ENCODE results near the gene ERFL. TPM values are rescaled to one million over a fixed set of nuclear protein-coding genes. Genes with fewer than 3 reads are reported as not detected.
A peak's percentile ranks its signal among the peaks of the same experiment; 100 is the strongest.

ERFL gene
- total and polyA plus RNA-seq, 4 experiments from 2014 or later = 0.11 to 9.2 (median 6.6) TPM; not detected in 1

DNA sequence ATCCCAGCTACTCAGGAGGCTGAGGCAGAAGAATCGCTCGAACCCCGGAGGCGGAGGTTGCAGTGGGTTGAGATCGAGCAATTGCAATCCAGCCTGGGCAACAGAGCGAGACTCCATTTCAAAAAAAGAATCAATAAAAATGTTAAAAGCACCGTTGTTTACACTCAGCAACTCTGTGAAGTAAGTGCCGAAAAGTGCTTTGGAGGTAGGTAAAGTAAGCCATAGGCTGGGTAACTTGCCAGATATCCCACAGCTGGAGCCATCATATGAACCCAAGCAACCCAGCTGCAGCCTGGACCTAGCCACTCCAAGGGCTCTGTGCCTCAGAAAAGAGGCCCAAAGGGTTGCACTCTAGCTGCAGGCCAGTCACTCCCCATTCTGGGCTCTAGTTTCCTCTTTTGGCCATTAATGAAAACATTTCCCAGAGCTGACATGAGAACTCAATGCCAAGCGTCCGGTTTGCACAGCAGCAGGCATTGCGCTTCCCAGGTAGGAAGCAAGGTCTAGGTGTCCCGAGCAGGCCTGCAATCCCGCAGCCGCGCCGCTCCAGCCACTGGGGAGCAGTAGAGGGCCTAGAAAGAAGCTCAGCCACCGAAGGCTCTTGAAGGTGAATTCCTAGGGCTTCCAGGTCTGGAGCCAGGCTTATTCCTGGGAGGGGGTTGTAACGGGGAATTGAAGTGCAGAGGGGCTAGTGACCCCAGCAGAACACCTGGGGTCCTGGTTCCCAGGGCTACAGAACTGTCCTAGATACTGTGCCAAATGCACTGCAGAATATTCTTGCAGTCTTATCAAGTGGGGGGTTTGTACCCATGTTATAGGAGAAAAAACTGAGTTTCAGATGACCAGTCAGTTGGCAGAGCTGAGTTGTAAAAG, 55.2 kb downstream of the ERFL start:
- Histone ChIP-seq H3K4me3 (ENCODE audit: low read length in 2 of 2) (no peak overlapping the region), H3K27ac (ENCODE audit: low read depth, low read length) (peak overlapping the region; percentile 66), H3K36me3 (ENCODE audit: insufficient read depth, low read length) (peaks cover 24% of the 10 kb centered on the region), H3K4me1 (ENCODE audit: insufficient read depth, low read length) (peaks cover 98% of the 10 kb centered on the region), H3K9me3 (ENCODE audit: control insufficient read depth in 1 of 2, low read length in 2 of 2) (no peaks in the 10 kb centered on the region), H3K27me3 (ENCODE audit: insufficient read depth, low read length) (no peaks in the 10 kb centered on the region)
- Mint-ChIP-seq H3K36me3 (peaks cover 9 to 33% of the 10 kb centered on the region in 2 donors), H3K4me3 (peak overlapping the region; percentile 26 to 85 (median 68)), H3K27me3 (no peaks in the 10 kb centered on the region), H3K4me1 (peaks cover 45 to 97% (median 68%) of the 10 kb centered on the region in 4 donors), H3K27ac (peak overlapping the region; percentile 92 to 99 (median 95)), H3K9me3 (peaks cover 0 to 2% (median 0%) of the 10 kb centered on the region in 8 donors)
- peak; percentile 59 to 70 (median 63) for DNase-seq
- ChIA-PET CTCF (ENCODE audit: partially characterized antibody) (interaction anchor here (0.6 to 9.0 kb wide), 19 partner anchors 9 to 1651 kb away, joined by 3 to 142 read pairs (median 8); partner anchors contain the start of gene RPS19), POLR2A (ENCODE audit: partially characterized antibody) (interaction anchor here (1.0 to 11.3 kb wide), 19 partner anchors 12 to 85 kb away, joined by 3 to 579 read pairs (median 17); partner anchors contain the start of genes ARHGEF1, ERFL, RABAC1 and RPS19)
- intact Hi-C loops (cut with micrococcal nuclease) = loop anchor here (1.0 kb wide), 2 partner anchors 62 to 78 kb away; no protein-coding TSS in a partner anchor

DNA sequence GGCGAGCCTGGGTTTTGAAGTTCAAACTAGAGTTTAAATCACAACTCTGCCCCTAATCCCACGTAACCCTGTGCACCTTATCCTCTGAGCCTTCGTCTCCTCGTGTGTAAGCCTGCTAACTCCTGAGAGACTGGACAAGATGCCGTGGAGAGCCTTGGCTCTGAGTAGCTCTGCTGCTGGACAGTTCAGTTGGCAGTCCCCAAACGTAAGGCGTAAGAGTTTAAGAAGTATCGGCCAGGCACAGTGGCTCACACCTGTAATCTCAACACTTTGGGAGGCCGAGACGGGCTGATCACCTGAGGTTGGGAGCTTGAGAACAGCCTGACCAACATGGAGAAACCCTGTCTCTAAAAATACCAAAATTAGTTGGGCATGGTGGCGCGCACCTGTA, 55.9 kb downstream of the ERFL start:
- H3K27me3 ChIP-seq (ENCODE audit: insufficient read depth, low read length) = no peaks in the 10 kb centered on the region
- peak overlapping the region in 1 of 2 donors; percentile 27 for H3K4me3 ChIP-seq (ENCODE audit: low read length in 2 of 2)
- H3K9me3 ChIP-seq (ENCODE audit: control insufficient read depth in 1 of 2, low read length in 2 of 2) = no peaks in the 10 kb centered on the region
- Mint-ChIP-seq H3K4me1 (peaks cover 46 to 97% (median 68%) of the 10 kb centered on the region in 4 donors), H3K9me3 (peaks cover 0 to 2% (median 0%) of the 10 kb centered on the region in 8 donors), H3K27ac (peak overlapping the region; percentile 70 to 99 (median 95)), H3K27me3 (no peaks in the 10 kb centered on the region), H3K4me3 (peak overlapping the region in 6 of 8 donors; percentile 10 to 85 (median 40)), H3K36me3 (peaks cover 13 to 40% of the 10 kb centered on the region in 2 donors)
- peaks cover 98% of the 10 kb centered on the region for H3K4me1 ChIP-seq (ENCODE audit: insufficient read depth, low read length)
- peak in 1 of 5 donors; percentile 44 for DNase-seq
- POLR2A ChIA-PET (ENCODE audit: partially characterized antibody) = interaction anchor here (1.2 to 11.3 kb wide), 17 partner anchors 11 to 85 kb away, joined by 3 to 579 read pairs (median 9); partner anchors contain the start of genes ARHGEF1, ERFL, RABAC1 and RPS19
- CTCF ChIA-PET (ENCODE audit: partially characterized antibody) = interaction anchor here (0.7 to 9.0 kb wide), 14 partner anchors 10 to 79 kb away, joined by 3 to 142 read pairs (median 8); partner anchors contain the start of gene RPS19
- peaks cover 28% of the 10 kb centered on the region for H3K36me3 ChIP-seq (ENCODE audit: insufficient read depth, low read length)
- H3K27ac ChIP-seq (ENCODE audit: low read depth, low read length) = peak overlapping the region; percentile 66
- intact Hi-C loops (cut with micrococcal nuclease) = no loop called here

DNA sequence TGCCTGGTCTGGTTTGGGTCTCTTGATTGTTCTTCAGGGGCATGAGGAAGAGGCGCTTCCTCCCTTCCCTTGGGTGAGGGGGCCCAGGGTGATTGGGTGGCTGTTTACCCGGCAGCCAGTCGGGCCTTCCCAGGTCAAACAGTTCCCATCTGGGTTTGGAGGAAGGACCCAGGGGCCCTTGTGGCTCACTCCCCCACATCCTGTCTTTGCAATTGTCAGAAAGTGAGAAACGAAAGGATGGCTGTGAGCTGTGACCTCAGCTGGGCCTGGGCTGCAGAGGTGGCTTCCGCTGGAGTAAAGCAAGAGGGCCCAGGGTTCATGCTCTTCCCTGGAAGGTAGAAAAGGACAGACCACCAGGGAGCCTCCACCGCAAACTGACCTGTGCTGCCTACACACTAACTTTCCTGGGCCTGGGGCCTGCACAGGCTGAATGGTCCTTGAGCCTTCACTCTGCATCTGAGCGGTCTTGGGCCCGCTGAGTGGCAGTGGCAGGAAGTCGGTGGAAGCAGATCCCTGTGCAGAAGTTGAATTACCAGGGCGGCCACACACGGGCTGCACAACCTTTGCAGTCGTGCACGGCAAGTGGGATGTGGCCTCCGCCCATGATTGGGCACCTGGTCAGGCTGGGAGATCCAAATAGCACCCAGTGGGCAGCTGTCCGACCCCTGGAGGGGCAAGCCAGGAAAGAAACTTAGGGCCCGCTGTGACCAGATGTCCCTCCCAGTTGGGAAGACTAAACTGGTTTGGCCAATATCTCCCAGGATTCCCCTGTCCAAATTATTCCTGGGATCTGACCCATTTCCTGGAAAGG, 56.5 kb downstream of the ERFL start:
- Mint-ChIP-seq H3K4me3 (peak overlapping the region; percentile 68 to 88 (median 82)), H3K9me3 (peaks cover 0 to 2% (median 0%) of the 10 kb centered on the region in 8 donors), H3K4me1 (peaks cover 41 to 94% (median 62%) of the 10 kb centered on the region in 4 donors), H3K27me3 (no peaks in the 10 kb centered on the region), H3K36me3 (peaks cover 13 to 40% of the 10 kb centered on the region in 2 donors), H3K27ac (peak overlapping the region; percentile 94 to 99 (median 96))
- Histone ChIP-seq H3K4me1 (ENCODE audit: insufficient read depth, low read length) (peaks cover 95% of the 10 kb centered on the region), H3K9me3 (ENCODE audit: control insufficient read depth in 1 of 2, low read length in 2 of 2) (no peaks in the 10 kb centered on the region), H3K27ac (ENCODE audit: low read depth, low read length) (peak overlapping the region; percentile 66), H3K36me3 (ENCODE audit: insufficient read depth, low read length) (peaks cover 28% of the 10 kb centered on the region), H3K27me3 (ENCODE audit: insufficient read depth, low read length) (no peaks in the 10 kb centered on the region), H3K4me3 (ENCODE audit: low read length in 2 of 2) (peak overlapping the region in 1 of 2 donors; percentile 27)
- intact Hi-C loops (cut with micrococcal nuclease) = loop anchor here (1.0 kb wide), 1 partner anchor 11 kb away; the partner anchor contains the start of gene RPS19
- ChIA-PET POLR2A (ENCODE audit: partially characterized antibody) (interaction anchor here (0.6 to 11.3 kb wide), 16 partner anchors 10 to 86 kb away, joined by 3 to 579 read pairs (median 18); partner anchors contain the start of genes ARHGEF1, ERFL, RABAC1 and RPS19), CTCF (ENCODE audit: partially characterized antibody) (interaction anchor here (0.7 to 9.0 kb wide), 12 partner anchors 10 to 80 kb away, joined by 3 to 142 read pairs (median 11); partner anchors contain the start of genes ERFL and RPS19)
- DNase-seq = peak; percentile 71 to 83 (median 80)

DNA sequence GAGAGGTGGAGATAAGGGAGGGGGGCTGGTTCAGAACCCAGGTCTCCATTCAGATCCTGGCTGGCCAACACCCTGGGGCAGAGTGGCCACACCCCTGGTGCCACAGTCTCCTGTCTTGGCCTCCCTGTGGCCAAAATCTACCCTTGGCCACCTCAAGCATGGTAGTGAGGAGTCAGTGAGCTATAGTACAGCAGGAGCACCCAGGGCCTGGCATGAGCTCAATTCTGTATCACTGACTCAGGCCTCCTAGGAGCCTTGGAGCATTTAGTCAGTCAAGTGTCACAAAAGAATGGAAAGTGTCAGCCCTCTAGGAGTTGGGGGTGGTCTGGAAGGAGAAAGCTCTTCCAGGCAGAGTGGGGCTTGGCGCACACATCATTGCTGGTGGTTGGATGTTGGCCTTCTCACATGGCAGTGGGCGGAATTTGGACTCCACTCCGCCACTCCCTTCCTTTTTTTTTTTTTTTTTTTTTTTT, 57.8 kb downstream of the ERFL start:
- POLR2A ChIA-PET (ENCODE audit: partially characterized antibody) = interaction anchor here (1.4 to 11.3 kb wide), 8 partner anchors 9 to 87 kb away, joined by 3 to 579 read pairs (median 39); partner anchors contain the start of genes ARHGEF1, ERFL, RABAC1 and RPS19

DNA sequence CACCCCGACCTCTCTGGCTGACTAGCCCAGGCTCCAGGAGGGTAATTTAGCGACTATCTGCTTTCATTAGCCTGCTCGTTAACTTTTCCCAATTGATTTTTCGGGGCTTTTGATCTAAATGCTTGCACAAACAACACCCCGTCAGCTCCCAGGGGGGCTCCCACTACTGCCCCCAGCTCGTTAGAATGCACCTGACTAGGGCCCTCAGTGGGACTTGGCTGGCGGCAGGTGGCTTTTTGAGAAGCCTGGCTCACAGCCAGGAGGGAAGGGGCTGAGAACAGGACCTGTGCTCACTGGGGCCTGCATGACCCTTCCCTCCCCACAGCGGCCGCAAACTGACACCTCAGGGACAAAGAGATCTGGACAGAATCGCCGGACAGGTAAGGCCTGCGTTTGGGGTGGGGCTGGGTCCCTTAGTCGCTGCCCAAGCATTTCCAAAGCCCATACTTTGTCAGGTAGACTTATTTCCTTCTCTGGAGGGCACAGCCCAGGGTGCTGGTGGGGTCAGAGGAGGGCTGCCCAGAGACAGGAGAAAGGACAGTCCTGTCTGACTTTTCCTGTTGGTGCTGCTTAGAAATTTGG, 58.8 kb downstream of the ERFL start:
- H3K36me3 ChIP-seq (ENCODE audit: insufficient read depth, low read length) = peaks cover 44% of the 10 kb centered on the region

More for the DNA sequence above, 57.8 kb downstream of the ERFL start:
- no peaks in the 10 kb centered on the region for H3K9me3 ChIP-seq (ENCODE audit: control insufficient read depth in 1 of 2, low read length in 2 of 2)
- peak in 1 of 5 donors; percentile 50 for DNase-seq
- Mint-ChIP-seq H3K27me3 (no peaks in the 10 kb centered on the region), H3K27ac (peak overlapping the region; percentile 85 to 99 (median 87)), H3K36me3 (peaks cover 16 to 46% of the 10 kb centered on the region in 2 donors), H3K4me1 (peaks cover 35 to 88% (median 59%) of the 10 kb centered on the region in 4 donors), H3K4me3 (peak overlapping the region in 5 of 8 donors; percentile 35 to 71 (median 50)), H3K9me3 (peaks cover 0 to 2% (median 0%) of the 10 kb centered on the region in 8 donors)
- CTCF ChIA-PET (ENCODE audit: partially characterized antibody) = interaction anchor here (1.5 to 9.0 kb wide), 7 partner anchors 8 to 81 kb away, joined by 3 to 142 read pairs (median 61); partner anchors contain the start of genes ERFL and RPS19
- peaks cover 91% of the 10 kb centered on the region for H3K4me1 ChIP-seq (ENCODE audit: insufficient read depth, low read length)
- no peak overlapping the region for H3K4me3 ChIP-seq (ENCODE audit: low read length in 2 of 2)
- intact Hi-C loops (cut with micrococcal nuclease) = no loop called here
- H3K27me3 ChIP-seq (ENCODE audit: insufficient read depth, low read length) = no peaks in the 10 kb centered on the region
- H3K27ac ChIP-seq (ENCODE audit: low read depth, low read length) = peak overlapping the region; percentile 34
- H3K36me3 ChIP-seq (ENCODE audit: insufficient read depth, low read length) = peaks cover 35% of the 10 kb centered on the region

More for the DNA sequence above, 58.8 kb downstream of the ERFL start:
- CTCF ChIA-PET (ENCODE audit: partially characterized antibody) = interaction anchor here (1.5 to 9.0 kb wide), 3 partner anchors 7 to 82 kb away, joined by 4 to 125 read pairs (median 61); partner anchors contain the start of gene RPS19
- H3K4me3 ChIP-seq (ENCODE audit: low read length in 2 of 2) = no peak overlapping the region
- POLR2A ChIA-PET (ENCODE audit: partially characterized antibody) = interaction anchor here (4.6 to 11.3 kb wide), 5 partner anchors 8 to 61 kb away, joined by 26 to 579 read pairs (median 103); partner anchors contain the start of genes ARHGEF1, ERFL and RPS19
- H3K4me1 ChIP-seq (ENCODE audit: insufficient read depth, low read length) = peaks cover 94% of the 10 kb centered on the region
- H3K9me3 Mint-ChIP-seq = peaks cover 0 to 2% (median 0%) of the 10 kb centered on the region in 8 donors
- H3K27me3 Mint-ChIP-seq = no peaks in the 10 kb centered on the region
- peak in 1 of 5 donors; percentile 34 for DNase-seq
- H3K27ac ChIP-seq (ENCODE audit: low read depth, low read length) = peak overlapping the region; percentile 34
- H3K4me1 Mint-ChIP-seq = peaks cover 34 to 84% (median 60%) of the 10 kb centered on the region in 4 donors
- H3K9me3 ChIP-seq (ENCODE audit: control insufficient read depth in 1 of 2, low read length in 2 of 2) = no peaks in the 10 kb centered on the region
- H3K27me3 ChIP-seq (ENCODE audit: insufficient read depth, low read length) = no peaks in the 10 kb centered on the region
- peak overlapping the region; percentile 48 to 95 (median 86) for H3K27ac Mint-ChIP-seq
- intact Hi-C loops (cut with micrococcal nuclease) = no loop called here
- H3K4me3 Mint-ChIP-seq = peak overlapping the region in 1 of 8 donors; percentile 20
- H3K36me3 Mint-ChIP-seq = peaks cover 20 to 52% of the 10 kb centered on the region in 2 donors

Measured in CD4-positive, alpha-beta memory T cell (primary cell).